DMS153 (cell line): ENCODE results near the gene CRYBG1.

ENCODE experiments used
- DNase-seq: peaks from one replicate; lab custom pipeline; 2025; lab: John Stamatoyannopoulos, UW

Gene CRYBG1

DNA sequence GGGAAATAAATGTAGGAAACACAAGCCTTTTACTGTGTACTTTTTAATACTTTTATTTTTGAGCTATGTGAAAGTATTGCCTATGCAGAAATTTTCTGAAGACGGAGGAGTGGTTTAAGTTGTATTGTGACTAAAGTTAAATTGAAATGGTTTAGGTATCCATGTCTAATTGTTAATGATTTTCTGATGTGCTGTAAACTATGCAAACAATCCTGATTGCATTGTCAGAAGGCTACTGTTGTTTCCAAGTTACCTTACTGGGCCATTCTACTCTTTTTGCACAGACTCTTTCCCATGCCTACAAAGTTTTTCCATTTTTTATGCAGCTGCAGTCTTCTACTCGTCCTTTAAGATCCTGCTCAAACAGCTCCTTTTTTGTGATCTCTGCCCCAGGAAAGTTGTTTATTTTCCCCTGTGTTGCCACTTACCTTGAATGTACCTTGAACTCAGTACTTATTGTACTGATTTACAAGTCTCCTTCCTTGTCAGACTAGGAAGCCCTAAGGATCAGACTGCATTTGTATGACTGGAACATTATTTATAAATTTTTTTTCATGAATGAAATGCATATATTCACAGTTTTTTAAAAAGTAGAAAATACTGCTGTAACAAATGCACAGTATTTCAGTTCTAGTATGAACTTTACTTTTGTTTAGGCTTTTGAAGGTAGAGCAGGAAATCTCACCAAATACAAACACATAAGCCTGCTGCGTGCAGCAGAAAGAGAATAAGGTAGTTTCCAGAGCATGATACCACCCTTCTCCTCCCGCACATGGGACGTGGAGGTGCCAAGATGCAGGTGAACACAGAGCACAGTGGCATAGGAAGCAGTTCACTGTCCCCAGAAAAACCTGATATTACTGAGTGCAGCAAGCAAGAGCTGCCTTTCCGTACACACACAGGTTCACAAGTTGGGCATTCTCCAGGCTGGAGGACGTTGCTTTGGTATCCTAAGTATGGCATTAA is 97.8 kb downstream of the CRYBG1 start:
- DNase-seq = no peak

DNA sequence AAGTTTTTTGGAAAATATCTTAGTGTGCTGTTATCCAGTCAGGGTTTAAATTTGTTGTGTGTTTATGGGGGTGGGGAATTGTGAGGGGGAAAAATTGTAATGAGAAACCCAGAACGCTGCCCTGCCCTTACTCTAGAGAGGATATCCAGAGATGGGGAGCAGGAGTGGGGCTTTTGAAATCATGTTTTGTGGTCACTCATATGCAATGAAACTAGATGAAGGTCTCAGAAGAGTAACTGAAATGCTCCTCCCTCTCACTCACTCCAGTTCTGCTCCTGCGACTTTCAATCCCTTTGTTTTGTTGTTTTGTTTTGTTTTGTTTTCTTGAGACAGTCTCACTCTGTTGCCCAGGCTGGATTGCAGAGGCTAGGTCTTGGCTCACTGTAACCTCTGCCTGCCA is 100.0 kb downstream of the CRYBG1 start:
- no peak for DNase-seq

DNA sequence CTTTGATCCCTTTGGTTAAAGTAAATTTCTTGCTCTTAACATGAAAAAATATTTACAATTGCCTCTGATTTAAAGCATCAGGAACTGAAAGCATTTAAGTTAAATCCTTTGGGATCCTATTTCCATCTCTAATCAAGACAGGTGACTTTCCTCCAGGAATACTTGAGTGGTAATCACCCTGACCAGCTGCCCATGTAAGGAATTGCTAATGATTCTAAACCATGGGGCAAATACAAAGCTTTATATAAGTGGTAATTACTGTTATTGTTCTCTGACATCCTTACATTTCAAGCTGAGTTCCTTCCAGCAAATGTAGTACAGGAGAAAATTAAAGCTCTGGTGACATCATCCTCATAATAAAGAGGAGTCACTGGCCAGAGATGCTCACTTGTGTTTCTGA is 100.6 kb downstream of the CRYBG1 start:
- no peak for DNase-seq

GRCh38 chr6:106462923-106463557 is 102.5 kb downstream of the CRYBG1 start:
- DNase-seq = no peak

DNA sequence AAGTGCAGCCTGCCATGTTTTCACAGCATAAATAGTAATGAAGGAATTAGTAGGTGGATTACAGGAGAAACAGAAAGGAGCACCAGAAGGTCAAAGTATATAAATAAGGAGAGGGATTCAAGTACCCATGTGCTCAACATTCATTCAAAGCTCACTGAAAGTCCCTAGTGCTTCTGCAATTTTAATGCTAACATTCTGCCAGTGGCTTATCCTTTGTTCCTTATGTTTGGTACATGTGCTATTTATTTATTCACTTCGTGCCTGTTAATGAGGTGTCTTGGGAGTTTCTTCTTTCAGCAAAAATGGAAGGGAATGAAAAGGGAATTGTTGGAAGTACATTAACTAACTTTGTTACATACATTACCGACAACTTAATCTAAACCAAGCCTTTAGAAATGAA is 105.7 kb downstream of the CRYBG1 start:
- DNase-seq = no peak

DNA sequence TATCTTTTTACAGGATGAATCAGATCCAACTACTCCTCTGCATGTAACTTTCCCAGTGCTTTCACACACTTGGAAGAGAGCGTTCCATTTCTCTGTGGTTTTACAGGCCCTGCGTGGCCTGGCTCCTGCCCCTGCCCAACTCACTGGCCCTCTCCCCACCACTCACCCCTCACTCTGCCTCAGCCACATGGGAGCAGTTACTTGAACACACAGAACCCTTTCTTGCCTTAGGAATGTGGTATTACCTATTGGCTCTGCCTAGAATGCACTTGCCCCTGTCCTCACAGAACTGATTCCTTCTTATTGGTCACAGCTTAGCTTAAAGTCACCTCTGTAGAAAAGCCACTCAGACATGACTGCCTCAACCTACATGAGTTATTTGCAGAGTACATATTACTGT is 108.4 kb downstream of the CRYBG1 start:
- DNase-seq = no peak

DNA sequence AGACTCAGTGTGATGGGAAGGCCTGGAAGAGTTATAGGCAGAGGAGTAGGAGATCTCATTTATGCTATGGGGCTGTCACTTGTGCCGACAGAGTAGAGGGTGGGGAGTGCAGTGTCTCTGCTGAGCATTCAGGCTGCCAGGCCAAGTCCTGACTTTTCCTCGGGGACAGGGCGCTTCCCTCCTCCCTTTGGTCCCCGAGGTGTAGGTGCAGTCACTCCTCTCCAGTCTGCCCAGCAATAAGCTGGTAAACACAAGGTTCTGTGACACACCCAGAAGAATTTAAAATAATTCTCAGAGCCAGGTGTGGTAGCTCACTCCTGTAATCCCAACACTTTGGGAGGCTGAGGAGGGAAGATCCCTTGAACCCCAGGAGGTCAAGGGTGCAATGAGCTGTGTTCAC is 109.4 kb downstream of the CRYBG1 start:
- DNase-seq = no peak

DNA sequence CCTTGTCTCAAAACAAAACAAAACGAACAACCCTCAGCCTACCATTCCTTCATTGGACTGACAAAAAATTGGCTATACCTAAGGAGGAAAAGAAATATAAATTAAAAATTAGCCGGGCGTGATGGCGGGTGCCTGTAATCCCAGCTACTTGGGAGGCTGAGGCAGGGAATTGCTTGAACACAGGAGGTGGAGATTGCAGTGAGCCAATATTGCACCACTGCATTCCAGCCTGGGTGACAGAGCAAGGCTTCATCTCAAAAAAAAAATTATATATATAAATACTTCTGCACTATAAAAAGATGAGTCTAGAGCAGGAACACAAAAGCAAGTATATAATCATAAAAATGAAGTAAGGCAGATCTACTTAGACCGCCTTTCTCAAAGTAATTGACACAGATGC is 109.8 kb downstream of the CRYBG1 start:
- no peak for DNase-seq

DNA sequence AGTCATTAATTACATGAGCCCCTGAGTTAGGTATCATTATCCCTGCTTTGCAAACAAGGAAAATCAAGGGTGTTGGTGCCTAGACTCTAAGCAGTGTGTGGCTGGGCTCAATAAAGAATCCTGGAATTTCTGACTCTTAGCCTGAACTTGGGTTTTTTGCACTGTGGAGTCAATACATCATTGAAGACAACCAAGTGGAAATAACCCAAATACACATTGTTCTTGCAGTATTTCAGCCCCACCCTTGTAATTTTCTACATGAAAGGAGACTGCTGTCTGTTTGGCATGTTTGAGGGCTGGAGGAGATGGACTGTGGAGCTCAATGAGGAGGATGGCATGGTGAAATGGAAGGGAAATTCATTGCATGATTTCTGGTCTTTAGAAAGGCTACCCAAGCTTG is 110.3 kb downstream of the CRYBG1 start:
- DNase-seq = no peak

GRCh38 chr6:106473812-106474211 is 113.3 kb downstream of the CRYBG1 start:
- DNase-seq = no peak

GRCh38 chr6:106474466-106474865 is 113.9 kb downstream of the CRYBG1 start:
- no peak for DNase-seq

DNA sequence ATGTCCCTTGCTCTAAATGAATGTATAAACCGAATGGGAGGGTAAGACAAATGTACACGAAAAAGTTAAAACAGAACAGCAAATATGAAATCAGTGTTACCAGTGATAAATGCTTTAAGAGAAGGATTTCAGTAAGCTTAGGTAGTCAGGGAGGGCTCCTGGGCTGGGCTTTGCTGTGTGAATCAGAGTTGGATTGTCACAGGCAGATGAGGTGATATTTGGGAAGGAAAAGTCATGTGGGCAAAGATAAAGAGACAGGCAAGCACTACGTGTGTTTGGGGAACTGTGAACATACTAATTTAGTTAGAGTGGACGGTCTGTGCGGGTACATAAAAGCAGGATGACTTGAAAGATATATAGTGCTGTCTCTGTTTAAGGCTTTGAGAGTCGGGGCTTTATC is 114.8 kb downstream of the CRYBG1 start:
- DNase-seq = no peak

DNA sequence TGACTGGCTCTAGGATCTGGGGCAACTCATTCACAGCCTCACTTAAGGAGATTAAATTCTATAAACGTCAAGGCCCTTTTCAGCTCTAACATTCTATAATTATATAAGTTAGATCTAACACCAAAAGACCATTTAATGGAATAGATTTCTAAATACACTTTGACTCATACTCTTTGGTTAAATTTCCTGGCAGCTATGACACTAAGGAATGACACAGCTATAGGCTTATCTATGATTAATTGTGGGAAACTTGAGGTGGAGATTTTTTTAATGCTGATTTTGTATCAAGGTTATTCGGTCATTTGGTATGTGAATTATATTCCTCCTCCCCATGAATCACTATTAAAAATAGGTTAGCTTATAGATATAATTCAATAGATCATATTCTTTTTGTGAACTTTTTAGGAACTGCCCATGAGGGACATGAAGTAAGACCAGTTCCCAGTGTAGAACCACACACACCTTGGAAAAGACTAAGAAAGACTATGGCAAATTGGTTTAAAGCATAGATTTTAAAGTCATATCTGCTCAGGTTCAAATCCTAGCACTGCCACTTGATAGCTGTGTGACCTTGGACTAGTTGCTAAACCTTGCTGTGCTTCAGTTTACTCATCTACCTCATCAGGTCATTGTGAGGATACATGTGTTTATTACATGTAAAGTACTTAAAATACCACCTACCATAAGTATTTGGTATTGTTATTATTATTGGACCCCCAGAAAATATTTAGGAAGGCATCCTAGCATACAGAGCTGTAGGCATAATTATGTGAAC is 116.0 kb downstream of the CRYBG1 start:
- DNase-seq = no peak

- no peak for DNase-seq
Measured at GRCh38 chr6:106477146-106477545, 116.6 kb downstream of the CRYBG1 start.

DNA sequence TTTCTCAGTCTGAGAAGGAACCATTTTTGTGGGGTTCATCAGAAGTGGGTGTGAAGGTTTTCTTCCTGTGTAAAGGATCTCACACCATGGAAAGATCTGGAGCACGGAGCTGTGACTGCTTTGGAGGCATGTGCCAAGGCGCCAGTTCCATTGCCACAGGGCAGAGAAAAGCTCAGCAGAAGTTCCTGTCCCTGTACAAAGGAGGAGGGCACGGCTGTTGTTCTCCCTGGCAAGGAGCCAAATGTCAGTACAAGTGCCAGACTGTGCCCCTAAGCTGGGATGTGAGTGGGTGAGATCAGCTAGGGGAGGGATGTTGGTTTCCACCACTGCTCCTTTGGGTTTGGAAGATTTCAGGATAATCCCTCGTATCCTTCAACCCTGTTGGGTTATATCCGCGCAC is 117.3 kb downstream of the CRYBG1 start:
- no peak for DNase-seq

DNA sequence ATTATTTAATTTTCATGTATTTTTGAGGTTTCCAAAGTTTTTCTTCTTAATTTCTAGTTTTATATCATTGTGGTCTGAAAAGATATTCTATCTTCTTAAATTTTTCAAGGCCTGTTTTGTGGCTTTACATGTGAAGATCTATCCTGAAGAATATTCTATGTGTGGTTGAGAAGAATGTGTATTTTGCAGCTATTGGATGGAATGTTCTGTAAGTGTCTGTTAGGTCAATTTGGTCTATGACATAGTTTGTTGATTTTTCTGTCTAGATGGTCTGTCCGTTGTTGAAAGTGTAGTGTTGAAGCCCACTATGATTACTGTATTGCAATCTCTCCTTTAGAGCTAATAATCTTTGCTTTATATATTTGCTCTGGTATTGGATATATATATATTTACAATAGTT is 125.7 kb downstream of the CRYBG1 start:
- no peak for DNase-seq

GRCh38 chr6:106488494-106489370 is 128.2 kb downstream of the CRYBG1 start:
- no peak for DNase-seq

- DNase-seq = no peak
Measured at GRCh38 chr6:106490030-106490429, 129.5 kb downstream of the CRYBG1 start.

GRCh38 chr6:106490436-106490835 is 129.9 kb downstream of the CRYBG1 start:
- DNase-seq = no peak

DNA sequence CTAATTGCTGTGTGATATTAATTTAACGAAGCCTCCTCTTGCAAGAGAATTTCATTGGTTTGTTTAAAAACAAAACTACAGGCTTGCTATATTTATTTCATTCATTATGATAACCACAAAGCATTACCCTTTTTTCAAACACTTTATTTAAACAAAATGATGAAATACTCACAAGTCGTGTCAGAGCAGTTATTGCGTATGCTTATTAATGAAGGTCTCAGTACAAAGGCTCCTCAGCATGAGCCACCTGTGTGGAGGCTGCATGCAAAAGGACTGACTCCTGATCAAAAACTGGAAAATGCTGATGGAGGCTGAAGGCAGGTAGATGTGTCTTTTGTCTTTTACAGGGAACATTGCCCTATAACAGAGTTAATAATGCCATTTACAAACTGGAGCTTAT is 130.5 kb downstream of the CRYBG1 start:
- DNase-seq = no peak

DNA sequence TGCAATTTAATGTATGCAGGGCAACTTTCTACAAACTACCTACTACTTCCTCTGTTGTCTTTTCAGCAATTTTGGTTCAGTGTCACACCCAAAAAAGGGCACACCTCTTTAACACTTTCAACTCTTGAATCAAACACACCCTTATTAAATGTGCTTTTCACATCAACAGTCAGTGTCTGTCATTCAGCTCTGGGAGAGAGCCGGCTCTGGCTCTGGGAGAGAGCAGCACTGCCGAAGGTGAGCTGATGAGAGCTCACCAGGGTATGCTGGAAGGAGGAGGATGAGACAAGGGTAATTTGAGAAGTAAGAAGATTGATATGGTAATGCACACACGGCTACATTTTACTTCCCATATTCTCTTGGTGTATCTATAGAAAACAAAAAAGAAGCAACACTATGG is 134.5 kb downstream of the CRYBG1 start:
- DNase-seq = no peak

- no peak for DNase-seq
Measured at GRCh38 chr6:106496823-106497222, 136.3 kb downstream of the CRYBG1 start.
